GM23248 (cell line): ENCODE results near the gene VTI1A. TPM values are rescaled to one million over a fixed set of nuclear protein-coding genes. Genes with fewer than 3 reads are reported as not detected.

Experiments
- DNase-seq: peaks from one replicate; pipeline ENCODE4 v3.0.0-alpha.2; 2015
- H2AFZ ChIP-seq: fragments of 200-600 bp; sonication (generic); 2 replicates; pipeline ENCODE4 v1.6.1; 2016; ENCODE audit warnings: antibody characterized with exemption
- H3F3A ChIP-seq: fragments of 200-600 bp; sonication (generic); 2 replicates; pipeline ENCODE4 v1.6.1; 2016; ENCODE audit warnings: mild to moderate bottlenecking, antibody characterized with exemption, mixed run types; ENCODE audit not compliant: insufficient read depth
- H3K27ac ChIP-seq: fragments of 200-600 bp; sonication (generic); 2 replicates; pipeline ENCODE4 v1.5.1; 2016; ENCODE audit warnings: mild to moderate bottlenecking
- H3K27me3 ChIP-seq: fragments of 200-600 bp; sonication (generic); replicated peaks from 2 replicates; pipeline ENCODE4 v1.6.1; 2016; ENCODE audit warnings: mild to moderate bottlenecking; ENCODE audit not compliant: insufficient read depth
- H3K36me3 ChIP-seq: fragments of 200-600 bp; sonication (generic); 2 replicates; pipeline ENCODE4 v1.6.1; 2016; ENCODE audit warnings: low read depth, mild to moderate bottlenecking
- H3K4me1 ChIP-seq: fragments of 200-600 bp; sonication (generic); 2 replicates; pipeline ENCODE4 v1.6.1; 2016; ENCODE audit warnings: mild to moderate bottlenecking; ENCODE audit not compliant: insufficient read depth
- H3K4me2 ChIP-seq: fragments of 200-600 bp; sonication (generic); one replicate; pipeline ENCODE4 v1.6.1; 2016; ENCODE audit warnings: mild to moderate bottlenecking; ENCODE audit not compliant: unreplicated experiment
- H3K4me3 ChIP-seq: fragments of 200-600 bp; sonication (generic); 2 replicates; pipeline ENCODE4 v1.5.1; 2016; ENCODE audit warnings: mild to moderate bottlenecking
- H3K79me2 ChIP-seq: fragments of 200-600 bp; sonication (generic); 2 replicates; pipeline ENCODE4 v1.6.1; 2016; ENCODE audit warnings: mild to moderate bottlenecking; ENCODE audit not compliant: insufficient read depth
- H3K9ac ChIP-seq: fragments of 200-600 bp; sonication (generic); 2 replicates; pipeline ENCODE4 v1.6.1; 2016; ENCODE audit warnings: mild to moderate bottlenecking
- H3K9me2 ChIP-seq: fragments of 200-600 bp; sonication (generic); 2 replicates; pipeline ENCODE4 v1.6.1; 2016; ENCODE audit warnings: mixed run types, mild to moderate bottlenecking, moderate library complexity; ENCODE audit not compliant: insufficient read depth
- H3K9me3 ChIP-seq: fragments of 200-600 bp; sonication (generic); one replicate; pipeline ENCODE4 v1.6.1; 2017; ENCODE audit warnings: low read depth
- H4K20me1 ChIP-seq: fragments of 200-600 bp; sonication (generic); 2 replicates; pipeline ENCODE4 v1.6.0; 2016; ENCODE audit not compliant: insufficient read depth
- EZH2 ChIP-seq: fragments of 200-600 bp; sonication (generic); IDR thresholded peaks from 2 replicates; pipeline ENCODE4 v1.6.1; 2018; ENCODE audit warnings: antibody characterized with exemption, mild to moderate bottlenecking; ENCODE audit not compliant: insufficient read depth, poor library complexity, severe bottlenecking
- EZH2phosphoT487 ChIP-seq: fragments of 200-600 bp; sonication (generic); IDR thresholded peaks from 2 replicates; pipeline ENCODE4 v1.6.1; 2018; ENCODE audit warnings: antibody characterized with exemption, moderate library complexity, mild to moderate bottlenecking, low read depth; ENCODE audit not compliant: insufficient read depth
- WGBS, 2 experiments: methylation state at CpG; one replicate each; pipeline ENCODE4 v1.1.6; 2015 to 2017; ENCODE audit warnings: low lambda C conversion rate in 2 of 2, low coverage in 1 of 2; ENCODE audit errors: missing lambda C conversion rate in 2 of 2; 5-methylcytosine and 5-hydroxymethylcytosine counted together
- in situ Hi-C: fragments of 300-500 bp; cut with MboI; formaldehyde crosslinking; loops from 2 replicates; pipeline ENCODE4 v1.15.0; 2020
- polyA plus RNA-seq: library from polyadenylated mRNA; unstranded; fragments of >200 nt; fragmentation: Nextera tagmentation; extraction: Ambion mirVana; gene quantifications from 2 replicates; pipeline ENCODE4 v1.2.1, GENCODE V29; 2016
- total RNA-seq: library from RNA; depleted of rRNA; stranded (reverse); fragments of >200 nt; shearing (Covaris generic); gene quantifications from 2 replicates; pipeline ENCODE4 v1.2.3, GENCODE V29; 2014

Gene VTI1A
- total and polyA plus RNA-seq, 2 experiments from 2014 or later: 21.6 to 26.4 TPM

DNA sequence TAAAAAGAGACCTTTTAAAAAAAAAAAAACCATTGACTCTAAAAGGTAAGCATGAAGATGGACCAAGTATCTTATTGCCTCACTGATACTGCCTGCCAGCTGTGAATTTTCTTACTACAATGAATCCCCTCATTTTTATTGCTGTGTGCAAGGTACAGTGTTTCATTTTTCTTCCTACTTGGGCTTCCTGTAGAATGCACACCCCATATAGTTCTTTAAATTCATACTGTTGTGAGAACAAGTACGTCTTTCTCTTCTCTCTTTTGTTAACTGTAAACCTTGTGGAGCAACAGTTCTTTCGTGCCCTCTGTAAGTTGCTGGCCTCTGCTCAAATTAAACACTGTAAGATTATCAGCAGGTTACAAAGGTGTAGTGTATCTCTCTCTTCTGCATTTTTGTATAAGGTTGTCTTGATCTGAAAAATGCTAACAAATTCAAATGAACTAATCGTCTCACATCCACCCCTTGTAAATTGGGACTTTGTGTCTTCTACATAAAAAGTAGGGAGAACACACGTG lies 105.6 kb downstream of the VTI1A start:
- Histone ChIP-seq H3K36me3 (no peaks in the 10 kb centered on the region), H3K79me2 (no peaks in the 10 kb centered on the region), H3K27ac (no peak overlapping the region), H3K4me2 (no peak overlapping the region), H3K4me3 (no peak overlapping the region), H3K9me3 (no peaks in the 10 kb centered on the region), H3K9me2 (no peaks in the 10 kb centered on the region), H2AFZ (no peak overlapping the region), H3K4me1 (no peaks in the 10 kb centered on the region), H3F3A (no peaks in the 10 kb centered on the region), H3K27me3 (no peaks in the 10 kb centered on the region), H4K20me1 (no peaks in the 10 kb centered on the region), H3K9ac (no peak overlapping the region)
- DNase-seq: no peak
- TF ChIP-seq EZH2 (no peak), EZH2phosphoT487 (no peak)
- in situ Hi-C loops: loop anchor here (25.0 kb wide), 2 partner anchors 560 to 835 kb away; no protein-coding TSS in a partner anchor
- WGBS, 2 experiments: 95 to 98% methylated on average over 4 of the region's 4 CpGs

- DNase-seq: no peak
- no peaks in the 10 kb centered on the region for H3K27me3 ChIP-seq
- no peaks in the 10 kb centered on the region for H3K9me2 ChIP-seq
- H3K9ac ChIP-seq: no peak overlapping the region
- H3K4me3 ChIP-seq: no peak overlapping the region
- H2AFZ ChIP-seq: no peak overlapping the region
- no peaks in the 10 kb centered on the region for H3K79me2 ChIP-seq
- TF ChIP-seq EZH2 (no peak), EZH2phosphoT487 (no peak)
- H3K4me1 ChIP-seq: no peaks in the 10 kb centered on the region
- no peaks in the 10 kb centered on the region for H4K20me1 ChIP-seq
- in situ Hi-C loops: loop anchor here (25.0 kb wide), 2 partner anchors 559 to 834 kb away; no protein-coding TSS in a partner anchor
- no peaks in the 10 kb centered on the region for H3F3A ChIP-seq
- no peaks in the 10 kb centered on the region for H3K36me3 ChIP-seq
- WGBS, 2 experiments: 96 to 98% methylated on average over 3 of the region's 3 CpGs
- H3K4me2 ChIP-seq: no peak overlapping the region
- no peak overlapping the region for H3K27ac ChIP-seq
- no peaks in the 10 kb centered on the region for H3K9me3 ChIP-seq
These were observed 106.3 kb downstream of the VTI1A start for GRCh38 chr10:112553315-112553714.

DNA sequence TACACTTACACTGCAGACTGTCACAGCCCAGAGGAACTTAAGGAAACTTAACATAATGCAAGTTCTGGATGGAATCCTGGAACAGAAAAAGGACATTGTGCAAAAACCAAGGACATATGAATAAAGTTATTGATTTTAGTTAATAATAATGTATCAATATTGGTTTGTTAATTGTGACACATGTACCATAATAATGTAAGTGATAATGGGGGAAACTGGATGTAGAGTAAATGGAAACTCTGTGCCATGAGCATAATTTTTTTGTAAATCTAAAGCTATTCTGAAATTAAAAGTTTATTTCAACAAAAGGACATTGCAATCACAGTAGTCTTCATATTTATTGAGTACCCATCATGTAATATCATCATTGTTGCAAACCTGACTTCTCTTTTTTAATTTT lies 107.2 kb downstream of the VTI1A start:
- DNase-seq: no peak
- no peaks in the 10 kb centered on the region for H3K79me2 ChIP-seq
- no peaks in the 10 kb centered on the region for H3F3A ChIP-seq
- no peaks in the 10 kb centered on the region for H4K20me1 ChIP-seq
- TF ChIP-seq EZH2phosphoT487 (no peak), EZH2 (no peak)
- H3K36me3 ChIP-seq: no peaks in the 10 kb centered on the region
- H3K9me2 ChIP-seq: no peaks in the 10 kb centered on the region
- H3K9me3 ChIP-seq: no peaks in the 10 kb centered on the region
- H3K4me2 ChIP-seq: no peak overlapping the region
- no peak overlapping the region for H3K27ac ChIP-seq
- in situ Hi-C loops: loop anchor here (25.0 kb wide), 2 partner anchors 558 to 833 kb away; no protein-coding TSS in a partner anchor
- no peak overlapping the region for H3K9ac ChIP-seq
- no peaks in the 10 kb centered on the region for H3K27me3 ChIP-seq
- H3K4me3 ChIP-seq: no peak overlapping the region
- no peak overlapping the region for H2AFZ ChIP-seq
- no peaks in the 10 kb centered on the region for H3K4me1 ChIP-seq

GRCh38 chr10:112557197-112557596 lies 110.2 kb downstream of the VTI1A start:
- DNase-seq: no peak
- no peaks in the 10 kb centered on the region for H4K20me1 ChIP-seq
- H2AFZ ChIP-seq: no peak overlapping the region
- no peak overlapping the region for H3K27ac ChIP-seq
- in situ Hi-C loops: loop anchor here (25.0 kb wide), 2 partner anchors 555 to 830 kb away; no protein-coding TSS in a partner anchor
- H3K79me2 ChIP-seq: no peaks in the 10 kb centered on the region
- no peak overlapping the region for H3K4me2 ChIP-seq
- TF ChIP-seq EZH2: no peak
- TF ChIP-seq EZH2phosphoT487: no peak
- no peaks in the 10 kb centered on the region for H3K36me3 ChIP-seq
- 95 to 96% methylated on average over 2 of the region's 2 CpGs for whole genome bisulfite sequencing, 2 experiments
- H3K9me2 ChIP-seq: no peaks in the 10 kb centered on the region
- H3K4me3 ChIP-seq: no peak overlapping the region
- H3K9me3 ChIP-seq: no peaks in the 10 kb centered on the region
- no peaks in the 10 kb centered on the region for H3F3A ChIP-seq
- H3K27me3 ChIP-seq: no peaks in the 10 kb centered on the region
- no peaks in the 10 kb centered on the region for H3K4me1 ChIP-seq
- no peak overlapping the region for H3K9ac ChIP-seq
